HG02970 (cell line): ENCODE results near the gene RTKN.
"Not testable (repeated sequence)": the region's sequence is repeated elsewhere in the genome, so short reads cannot be mapped to it uniquely, and the experiment has no call there.

Source experiments
- ATAC-seq: cut with Tn5 transposase; IDR thresholded peaks from one replicate; pipeline ENCODE4 v1.9.1; 2021; ENCODE audit warnings: mild to moderate bottlenecking, moderate library complexity, moderate number of reproducible peaks; ENCODE audit not compliant: unreplicated experiment, low FRiP score

RTKN gene

GRCh38 chr2:74441690-74442482 is at the start of gene RTKN:
Gene RTKN (minus strand): TSS chr2:74441937. CDS start chr2:74441816, 121 bp downstream.
- no peak for ATAC-seq

- no peak for ATAC-seq
Observed at GRCh38 chr2:74489906-74490305, 48.2 kb upstream of the RTKN start.

GRCh38 chr2:74488643-74489481 is 47.1 kb upstream of the RTKN start:
- no peak for ATAC-seq

GRCh38 chr2:74486141-74486540 is 44.4 kb upstream of the RTKN start:
- no peak for ATAC-seq

- ATAC-seq: not testable (repeated sequence)
Observed at GRCh38 chr2:74483675-74484164, 42.0 kb upstream of the RTKN start.

GRCh38 chr2:74482801-74483674 is 41.3 kb upstream of the RTKN start, which contains the start of the genes CCDC142 and TTC31:
Gene CCDC142 (minus strand): TSS chr2:74482998. CDS start chr2:74482837, 161 bp downstream.
Gene TTC31 (plus strand): TSS chr2:74483081. CDS start chr2:74483096, 15 bp downstream.
- peak; percentile 86 for ATAC-seq

- ATAC-seq: peak; percentile 37
Observed at GRCh38 chr2:74481961-74482800, 40.4 kb upstream of the RTKN start.

GRCh38 chr2:74481431-74481830 is 39.7 kb upstream of the RTKN start:
- no peak for ATAC-seq

GRCh38 chr2:74474899-74475298 is 33.2 kb upstream of the RTKN start:
- no peak for ATAC-seq

GRCh38 chr2:74474481-74474880 is 32.7 kb upstream of the RTKN start:
- ATAC-seq: no peak

- ATAC-seq: no peak
Observed at GRCh38 chr2:74472945-74473258, 31.2 kb upstream of the RTKN start.

- peak; percentile 65 for ATAC-seq
Observed at GRCh38 chr2:74472086-74472944, 30.6 kb upstream of the RTKN start, which contains the start of gene MRPL53. Gene MRPL53 (minus strand): TSS chr2:74472680. CDS start chr2:74472660, 20 bp downstream.

- ATAC-seq: no peak
Observed at GRCh38 chr2:74471332-74472065, 29.8 kb upstream of the RTKN start.

GRCh38 chr2:74470742-74471141 is 29.0 kb upstream of the RTKN start:
- not testable (repeated sequence) for ATAC-seq

- no peak for ATAC-seq
Observed at GRCh38 chr2:74464406-74464805, 22.7 kb upstream of the RTKN start.

GRCh38 chr2:74462786-74463105 is 21.0 kb upstream of the RTKN start:
- no peak for ATAC-seq

GRCh38 chr2:74462054-74462785 is 20.5 kb upstream of the RTKN start:
- no peak for ATAC-seq
